Measurements from ENCODE around the gene TMEM8B.

The TMEM8B gene

GRCh38 chr9:35856206-35856605, 27.2 kb downstream of the TMEM8B start:
- no peak overlapping the region for H3K27ac ChIP-seq
- TF ChIP-seq CTCF (conservative IDR thresholded peaks at IDR 0.05): no peak

DNA sequence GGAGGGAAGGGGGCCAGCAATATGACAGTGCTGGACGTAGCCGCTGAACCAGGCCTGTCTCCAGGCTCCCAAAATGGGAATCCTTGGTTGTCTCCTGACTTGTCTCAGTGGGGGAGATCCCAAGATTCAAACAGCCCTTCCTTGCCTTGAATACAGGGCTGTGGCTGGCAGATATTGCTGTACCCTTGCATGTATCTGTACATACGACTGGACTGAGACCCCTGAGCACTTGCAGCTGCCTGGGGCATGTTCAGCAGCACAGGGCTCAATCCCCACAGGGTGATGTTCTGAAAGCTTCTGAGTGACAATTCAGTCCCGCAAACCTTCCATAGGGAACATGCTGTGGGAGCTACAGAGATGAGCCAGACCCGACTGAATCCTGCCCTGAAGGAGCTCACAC, 27.9 kb downstream of the TMEM8B start:
- H3K27ac ChIP-seq: no peak overlapping the region
- TF ChIP-seq CTCF (conservative IDR thresholded peaks at IDR 0.05): no peak

DNA sequence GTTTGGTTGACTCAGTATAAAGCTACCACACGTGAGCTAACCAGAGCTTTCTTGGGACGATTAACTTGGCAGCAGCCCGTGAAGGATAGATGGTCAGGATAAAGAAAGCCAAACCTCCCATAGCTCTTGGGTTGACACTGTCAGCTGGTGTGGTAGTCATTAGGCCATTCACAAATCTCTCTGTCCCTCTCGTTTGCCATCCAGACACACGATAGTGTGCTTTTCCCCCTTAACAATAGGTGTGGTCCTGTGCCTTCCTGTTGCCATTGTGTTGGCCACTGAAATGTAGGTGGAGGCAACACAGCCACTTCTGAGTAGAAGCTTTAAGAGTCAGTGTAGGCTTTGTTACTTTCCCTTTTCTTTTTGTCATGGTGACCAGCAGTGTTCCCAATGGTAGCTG, 29.4 kb downstream of the TMEM8B start:
- H3K27ac ChIP-seq: no peak overlapping the region
- TF ChIP-seq CTCF (conservative IDR thresholded peaks at IDR 0.05): no peak

DNA sequence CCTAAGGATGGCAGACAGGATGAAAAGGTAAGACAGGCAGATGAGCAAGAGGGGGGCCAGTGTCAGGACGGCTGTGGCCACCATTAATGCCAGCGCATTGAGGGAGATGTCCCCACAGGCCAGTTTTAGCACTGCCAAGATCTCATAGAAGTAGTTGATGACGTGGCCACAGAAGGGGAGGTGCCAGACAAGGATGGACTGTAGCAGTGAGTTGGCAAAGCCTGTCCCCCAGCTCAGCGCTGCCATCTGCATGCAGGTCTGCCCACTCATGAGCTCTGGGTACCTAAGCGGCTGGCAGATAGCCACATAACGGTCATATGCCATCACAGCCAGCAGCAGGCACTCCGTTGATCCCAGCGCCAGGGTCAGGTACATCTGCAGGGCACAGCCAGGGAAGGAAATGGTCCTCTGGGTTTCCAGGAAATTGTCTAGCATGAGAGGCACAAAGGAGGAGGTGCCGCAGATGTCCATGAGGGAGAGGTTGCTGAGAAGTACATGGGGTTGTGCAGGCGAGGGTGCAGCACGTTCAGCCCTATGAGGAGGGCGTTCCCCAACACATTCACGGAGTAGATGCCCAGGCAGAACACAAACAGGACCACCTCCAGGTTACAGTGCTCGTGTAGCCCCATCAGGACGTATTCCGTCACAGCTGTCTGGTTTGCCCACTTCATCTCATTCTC, 30.4 kb downstream of the TMEM8B start:
- TF ChIP-seq CTCF (conservative IDR thresholded peaks at IDR 0.05): no peak

DNA sequence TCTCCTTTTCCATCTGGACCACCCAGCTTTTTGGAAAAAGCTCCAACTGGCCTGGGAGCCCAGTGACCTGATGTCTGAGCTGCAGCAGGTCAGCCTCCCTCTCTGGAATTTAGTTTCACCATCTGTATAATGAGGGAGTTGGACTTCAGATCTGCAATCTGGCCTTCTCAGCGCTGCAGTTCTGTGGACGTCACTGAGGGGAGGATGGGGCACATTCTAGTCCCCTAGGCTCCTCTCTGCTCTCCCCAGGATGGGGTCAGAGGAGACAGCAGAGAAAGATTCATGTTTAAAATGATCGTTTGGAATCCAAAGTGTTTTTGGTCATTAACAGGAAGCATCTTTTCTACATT, 30.9 kb downstream of the TMEM8B start:
- TF ChIP-seq CTCF (conservative IDR thresholded peaks at IDR 0.05): no peak
- no peak overlapping the region for H3K27ac ChIP-seq

More for the DNA sequence above, 30.4 kb downstream of the TMEM8B start:
- no peak overlapping the region for H3K27ac ChIP-seq

- no peak for TF ChIP-seq CTCF (conservative IDR thresholded peaks at IDR 0.05)
Measured at GRCh38 chr9:35861161-35861897, 32.3 kb downstream of the TMEM8B start.

GRCh38 chr9:35862328-35862727, 33.3 kb downstream of the TMEM8B start:
- H3K27ac ChIP-seq: no peak overlapping the region
- TF ChIP-seq CTCF (conservative IDR thresholded peaks at IDR 0.05): no peak

More at GRCh38 chr9:35861161-35861897, 32.3 kb downstream of the TMEM8B start:
- H3K27ac ChIP-seq: no peak overlapping the region
